HG03095 (cell line): ENCODE results near the gene GRK3.

Experiments used
- ATAC-seq: cut with Tn5 transposase; IDR thresholded peaks from one replicate; pipeline ENCODE4 v1.9.1; 2021; ENCODE audit warnings: moderate library complexity; ENCODE audit not compliant: unreplicated experiment

Gene GRK3

GRCh38 chr22:25777870-25778269, 213.4 kb downstream of the GRK3 start:
- no peak for ATAC-seq
